Heart right ventricle (tissue), 16 donors: ENCODE data around the gene NKAIN1. TPM values are rescaled to one million over a fixed set of nuclear protein-coding genes. Genes with fewer than 3 reads are reported as not detected.
"Not testable (repeated sequence)": the region's sequence is repeated elsewhere in the genome, so short reads cannot be mapped to it uniquely, and the experiment has no call there.

Source experiments
- ATAC-seq, 8 donors: fragments of 200-7000 bp; cut with Tn5 transposase; one replicate each; pipeline ENCODE4 v1.9.1; 2020; ENCODE audit warnings: mild to moderate bottlenecking in 8 of 8, moderate library complexity in 8 of 8, moderate number of reproducible peaks in 1 of 8
- DNase-seq, 2 donors: peaks; one replicate each; pipeline ENCODE4 v3.0.0-alpha.2; 2020
- H3K27ac ChIP-seq, 10 donors: fragments of 200-600 bp; sonication (generic) in 2 of 10; one replicate each; pipeline versions ENCODE4 v1.5.0 to v1.8.0; 2020 to 2022; ENCODE audit warnings: mild to moderate bottlenecking in 3 of 10
- H3K27me3 ChIP-seq, 7 donors: fragments of 200-600 bp; one replicate each; pipeline ENCODE4 v1.8.0; 2021 to 2022; ENCODE audit warnings: mild to moderate bottlenecking in 2 of 7
- H3K36me3 ChIP-seq, 9 donors: fragments of 200-600 bp; sonication (generic) in 1 of 9; one replicate each; pipeline versions ENCODE4 v1.5.0 to v1.8.0; 2020 to 2022; ENCODE audit warnings: mild to moderate bottlenecking in 2 of 9
- H3K4me1 ChIP-seq, 9 donors: fragments of 200-600 bp; sonication (generic) in 1 of 9; one replicate each; pipeline versions ENCODE4 v1.5.0 to v1.8.0; 2020 to 2022; ENCODE audit warnings: mild to moderate bottlenecking in 4 of 9
- H3K4me3 ChIP-seq, 10 donors: fragments of 200-600 bp; sonication (generic) in 2 of 10; one replicate each; pipeline versions ENCODE4 v1.5.0 to v1.8.0; 2020 to 2022; ENCODE audit warnings: mild to moderate bottlenecking in 7 of 10, moderate library complexity in 2 of 10
- H3K9me3 ChIP-seq, 11 donors: fragments of 200-600 bp in 10 of 11; sonication (generic) in 2 of 11; one replicate each; pipeline versions ENCODE4 v1.5.0 to v1.8.0; 2013 to 2022; ENCODE audit warnings: mild to moderate bottlenecking in 2 of 11, control low read depth in 1 of 11, moderate library complexity in 1 of 11
- CTCF ChIP-seq, 9 donors: fragments of 200-600 bp; sonication (generic) in 2 of 9; IDR thresholded peaks; one replicate each; pipeline versions ENCODE4 v1.5.0 to v1.8.0; 2021 to 2022; ENCODE audit warnings: antibody characterized with exemption in 9 of 9, mild to moderate bottlenecking in 5 of 9, moderate library complexity in 1 of 9
- WGBS, 2 donors: extraction: QIAGEN DNeasy Blood & Tissue Kit; methylation state at CpG; one replicate each; pipeline ENCODE4 v1.1.7; 2013; ENCODE audit warnings: inconsistent platforms in 1 of 2; 5-methylcytosine and 5-hydroxymethylcytosine counted together
- intact Hi-C, 10 donors: fragments of 100-400 bp; cut with DNase I; formaldehyde crosslinking; loops; one replicate each; pipeline versions ENCODE4 v1.11.1 to v1.14.2; 2022
- polyA plus RNA-seq, 2 donors: library from polyadenylated mRNA; stranded (reverse); fragments of 200-250 nt; gene quantifications; one replicate each; pipeline ENCODE4 v1.2.3, GENCODE V29; 2013
- total RNA-seq, 10 donors: library from RNA; stranded (reverse); fragmentation: NEBNext Ultra II Directional in 3 of 10; extraction: Animal tissue kit (Norgen Biotek cat#: 25700) in 3 of 10; gene quantifications; one replicate each; pipeline versions ENCODE4 v1.2.1 to v1.2.4, GENCODE V29; 2021 to 2023
- donor health status: Arrhythmogenic right ventricular cardiomyopathy.
- donor health status: ischemic (EF 13 %, LVEDD 7.1; RV severe dilation, severe dysfunction).
- donor health status: healthy with polysubstance abuse.
- donor health status: DM: no; HTN: yes; CAD: no.
- donor health status: DM: no; HTN: no; CAD: no.
- donor health status: ischemic (EF 25% LVEDD 6.9; RV normal size, moderate dysfunction).
- donor health status: ischemic (EF 25% LVEDD 5.7; RV mildly dilated, moderate dysfunction).
- donor health status: healthy.
- donor health status: DM: yes; HTN: yes; CAD: no.
- donor health status: Ischemic cardiomyopathy.
- donor health status: ischemic (EF 35%, LVEDD 5.7; RV mildly dilated, moderate dysfunction).
- donor health status: nonischemic (EF 11% LVEDD 7.7; RV severe dilation, severe dysfunction).
- donor health status: DM: yes; HTN: yes; CAD: no.
- donor health status: PGD.
- donor health status: ischemic (EF 29% LVEDD 5.4; RV normal size, mild dysfunction).
- donor health status: nonischemic (EF 23%, LVEDD 6.1; RV moderate dilation, normal function).

The NKAIN1 gene
- total and polyA plus RNA-seq, 12 donors: 0.07 to 0.45 (median 0.21) TPM; not detected in 8

- DNase-seq: no peak
- no peak for ATAC-seq
- Histone ChIP-seq H3K4me1 (peaks cover 5 to 16% (median 13%) of the 10 kb centered on the region in 9 donors), H3K4me3 (no peak overlapping the region), H3K36me3 (no peaks in the 10 kb centered on the region), H3K9me3 (no peaks in the 10 kb centered on the region), H3K27me3 (peaks cover 0 to 45% (median 40%) of the 10 kb centered on the region in 7 donors), H3K27ac (no peak overlapping the region)
- intact Hi-C loops: loop anchor here in 9 of 10 donors (2.0 to 10.0 kb wide), 8 partner anchors 92 to 366 kb away; no protein-coding TSS in a partner anchor
- 80 to 83% methylated on average over 6 of the region's 6 CpGs for WGBS, 2 donors
- TF ChIP-seq CTCF (IDR thresholded peaks at IDR 0.05): no peak
These were observed 56.6 kb downstream of the NKAIN1 start for GRCh38 chr1:31183126-31183525.

GRCh38 chr1:31182352-31182751 lies 57.3 kb downstream of the NKAIN1 start:
- peaks cover 5 to 16% (median 13%) of the 10 kb centered on the region in 9 donors for H3K4me1 ChIP-seq
- peaks cover 0 to 41% (median 38%) of the 10 kb centered on the region in 7 donors for H3K27me3 ChIP-seq
- intact Hi-C loops: loop anchor here in 9 of 10 donors (2.0 to 10.0 kb wide), 8 partner anchors 92 to 366 kb away; no protein-coding TSS in a partner anchor
- DNase-seq: peak; percentile 78 to 83
- no peaks in the 10 kb centered on the region for H3K9me3 ChIP-seq
- no peaks in the 10 kb centered on the region for H3K36me3 ChIP-seq
- peak in 4 of 9 donors; percentile 23 to 43 (median 41) for TF ChIP-seq CTCF (IDR thresholded peaks at IDR 0.05)
- peak; percentile 84 to 94 (median 92) for ATAC-seq
- H3K4me3 ChIP-seq: peak overlapping the region in 9 of 10 donors; percentile 15 to 40 (median 36)
- no peak overlapping the region for H3K27ac ChIP-seq
- WGBS, 2 donors: 2 to 3% methylated on average over 18 of the region's 18 CpGs

- intact Hi-C loops: loop anchor here in 9 of 10 donors (2.0 to 10.0 kb wide), 8 partner anchors 93 to 367 kb away; no protein-coding TSS in a partner anchor
- TF ChIP-seq CTCF (IDR thresholded peaks at IDR 0.05): peak; percentile 49 to 82 (median 70)
- ATAC-seq: peak; percentile 67 to 82 (median 77)
- H3K9me3 ChIP-seq: no peaks in the 10 kb centered on the region
- H3K27ac ChIP-seq: no peak overlapping the region
- peaks cover 5 to 16% (median 13%) of the 10 kb centered on the region in 9 donors for H3K4me1 ChIP-seq
- H3K4me3 ChIP-seq: peak overlapping the region in 9 of 10 donors; percentile 15 to 40 (median 36)
- peak; percentile 29 to 58 for DNase-seq
- no peaks in the 10 kb centered on the region for H3K36me3 ChIP-seq
- 4 to 8% methylated on average over 52 of the region's 52 CpGs for WGBS, 2 donors
- H3K27me3 ChIP-seq: peaks cover 0 to 38% (median 32%) of the 10 kb centered on the region in 7 donors
These were observed 58.0 kb downstream of the NKAIN1 start for GRCh38 chr1:31181515-31182343.

GRCh38 chr1:31180338-31180737 lies 59.3 kb downstream of the NKAIN1 start:
- H3K27ac ChIP-seq: no peak overlapping the region
- WGBS, 2 donors: 84 to 85% methylated on average over 6 of the region's 6 CpGs
- H3K9me3 ChIP-seq: no peaks in the 10 kb centered on the region
- no peak overlapping the region for H3K4me3 ChIP-seq
- intact Hi-C loops: loop anchor here in 9 of 10 donors (5.0 to 10.0 kb wide), 6 partner anchors 94 to 367 kb away; no protein-coding TSS in a partner anchor
- peaks cover 0 to 37% (median 30%) of the 10 kb centered on the region in 7 donors for H3K27me3 ChIP-seq
- TF ChIP-seq CTCF (IDR thresholded peaks at IDR 0.05): no peak
- H3K36me3 ChIP-seq: no peaks in the 10 kb centered on the region
- ATAC-seq (no peak), DNase-seq (no peak)
- peaks cover 5 to 16% (median 13%) of the 10 kb centered on the region in 9 donors for H3K4me1 ChIP-seq

- H3K4me3 ChIP-seq, DNase-seq, H3K27ac ChIP-seq, intact Hi-C loops, ATAC-seq, H3K4me1 ChIP-seq, H3K9me3 ChIP-seq, H3K36me3 ChIP-seq: not testable (repeated sequence)
- 96% methylated on average over 28 to 33 of the region's 33 CpGs for WGBS, 2 donors
- H3K27me3 ChIP-seq: peaks cover 0 to 21% (median 12%) of the 10 kb centered on the region in 7 donors
These were observed 63.4 kb downstream of the NKAIN1 start for GRCh38 chr1:31176291-31176690.
